Esophagus (tissue), 2 donors: ENCODE data around the gene DAP3. TPM values are rescaled to one million over a fixed set of nuclear protein-coding genes. Genes with fewer than 3 reads are reported as not detected.
"Not testable (repeated sequence)": the region's sequence is repeated elsewhere in the genome, so short reads cannot be mapped to it uniquely, and the experiment has no call there.

Experiments used
- H3K27ac ChIP-seq, 2 donors: one replicate each; pipeline ENCODE4 v1.5.1; 2013; ENCODE audit warnings: low read depth in 2 of 2, mild to moderate bottlenecking in 2 of 2, inconsistent platforms in 1 of 2, low read length in 1 of 2, moderate library complexity in 1 of 2
- H3K27me3 ChIP-seq, 2 donors: one replicate each; pipeline ENCODE4 v1.6.1; 2013; ENCODE audit warnings: low read length in 2 of 2, control low read depth in 1 of 2, mild to moderate bottlenecking in 1 of 2; ENCODE audit not compliant: insufficient read depth in 2 of 2, control insufficient read depth in 1 of 2
- H3K36me3 ChIP-seq, 2 donors: one replicate each; pipeline ENCODE4 v1.6.1; 2013; ENCODE audit warnings: low read length in 1 of 2; ENCODE audit not compliant: control insufficient read depth in 2 of 2, insufficient read depth in 2 of 2
- H3K4me1 ChIP-seq, 2 donors: one replicate each; pipeline ENCODE4 v1.6.1; 2013; ENCODE audit warnings: low read length in 1 of 2; ENCODE audit not compliant: control insufficient read depth in 2 of 2, insufficient read depth in 2 of 2
- H3K4me3 ChIP-seq, 2 donors: one replicate each; pipeline ENCODE4 v1.5.1; 2013; ENCODE audit warnings: low read length in 2 of 2, mild to moderate bottlenecking in 2 of 2, low read depth in 1 of 2, moderate library complexity in 1 of 2
- H3K9me3 ChIP-seq, 2 donors: one replicate each; pipeline ENCODE4 v1.6.1; 2013; ENCODE audit warnings: mild to moderate bottlenecking in 2 of 2, low read depth in 1 of 2, low read length in 1 of 2, moderate library complexity in 1 of 2; ENCODE audit not compliant: control insufficient read depth in 2 of 2, insufficient read depth in 1 of 2
- WGBS, 2 donors: extraction: QIAGEN DNeasy Blood & Tissue Kit; methylation state at CpG; one replicate each; pipeline ENCODE4 v1.1.7; 2013; 5-methylcytosine and 5-hydroxymethylcytosine counted together
- polyA plus RNA-seq, 2 donors: library from polyadenylated mRNA; stranded (reverse); fragments of 200-250 nt; gene quantifications; one replicate each; pipeline ENCODE4 v1.2.3, GENCODE V29; 2013
- donor health status: healthy with polysubstance abuse.
- donor health status: Bipolar disorder and iron deficiency.

Gene DAP3
- polyA plus RNA-seq, 2 donors, result 57.6 to 65.8 TPM

- WGBS, 2 donors, result 89 to 90% methylated on average over 8 of the region's 8 CpGs
- H3K4me3 ChIP-seq, result no peak overlapping the region
- H3K27me3 ChIP-seq, result no peaks in the 10 kb centered on the region
- no peaks in the 10 kb centered on the region for H3K4me1 ChIP-seq
- no peaks in the 10 kb centered on the region for H3K9me3 ChIP-seq
- peaks cover 10 to 14% of the 10 kb centered on the region in 2 donors for H3K36me3 ChIP-seq
- H3K27ac ChIP-seq, result no peak overlapping the region
Measured at GRCh38 chr1:155740995-155741394, 52.1 kb downstream of the DAP3 start.

DNA sequence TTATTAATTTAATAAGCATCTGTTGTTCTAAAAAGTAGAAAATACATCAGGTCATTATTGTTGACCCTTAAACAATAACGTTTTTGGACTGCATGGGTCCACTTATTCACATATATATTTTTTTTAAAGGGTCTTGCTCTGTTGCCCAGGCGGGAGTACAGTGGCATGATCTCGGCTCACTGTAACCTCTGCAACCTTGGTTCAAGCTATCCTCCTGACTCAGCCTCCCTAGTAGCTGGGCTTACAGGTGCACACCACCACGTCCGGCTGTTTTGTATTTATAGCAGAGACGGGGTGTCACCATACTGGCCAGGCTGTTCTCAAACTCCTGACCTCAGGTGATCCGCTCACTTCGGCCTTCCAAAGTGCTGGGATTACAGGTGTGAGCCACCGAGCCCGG lies 53.0 kb downstream of the DAP3 start:
- no peaks in the 10 kb centered on the region for H3K9me3 ChIP-seq
- peaks cover 5 to 14% of the 10 kb centered on the region in 2 donors for H3K36me3 ChIP-seq
- no peaks in the 10 kb centered on the region for H3K27me3 ChIP-seq
- 90 to 93% methylated on average over 10 of the region's 10 CpGs for WGBS, 2 donors
- no peaks in the 10 kb centered on the region for H3K4me1 ChIP-seq
- no peak overlapping the region for H3K4me3 ChIP-seq
- H3K27ac ChIP-seq, result no peak overlapping the region

DNA sequence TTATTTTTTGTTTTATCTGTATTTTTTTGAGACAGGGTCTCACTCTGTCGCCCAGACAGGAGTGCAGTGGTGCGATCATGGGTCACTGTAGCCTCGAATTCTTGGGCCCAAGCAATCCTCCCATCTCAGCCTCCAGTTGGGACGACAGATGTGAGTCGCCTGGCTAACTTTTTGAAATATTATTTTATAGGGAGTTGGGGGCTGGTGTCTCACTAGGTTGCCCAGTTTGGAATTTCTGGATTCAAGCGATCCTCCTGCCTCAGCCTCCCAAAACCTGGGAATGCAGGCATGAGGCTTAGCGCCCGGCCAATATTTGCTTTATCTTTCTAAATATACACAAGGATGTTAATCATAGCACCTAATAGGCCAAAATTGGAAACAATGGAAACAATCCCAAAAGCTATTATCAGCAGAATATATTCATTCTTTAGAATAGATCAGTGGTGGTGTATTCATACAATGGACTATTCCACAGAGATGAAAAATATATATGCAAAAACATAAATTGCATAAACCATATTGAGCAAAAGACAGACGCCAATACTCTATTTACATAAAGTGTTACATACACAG lies 55.9 kb downstream of the DAP3 start:
- no peaks in the 10 kb centered on the region for H3K9me3 ChIP-seq
- H3K27ac ChIP-seq, result peak overlapping the region in 1 of 2 donors; percentile 70
- no peaks in the 10 kb centered on the region for H3K36me3 ChIP-seq
- H3K27me3 ChIP-seq, result no peaks in the 10 kb centered on the region
- 74% methylated on average over 9 of the region's 9 CpGs for whole genome bisulfite sequencing, 2 donors
- H3K4me3 ChIP-seq, result peak overlapping the region; percentile 58 to 61
- no peaks in the 10 kb centered on the region for H3K4me1 ChIP-seq

GRCh38 chr1:155745284-155746228 lies 56.7 kb downstream of the DAP3 start:
- H3K4me1 ChIP-seq, H3K27me3 ChIP-seq, H3K36me3 ChIP-seq, H3K9me3 ChIP-seq: not testable (repeated sequence)
- Histone ChIP-seq H3K27ac (peak overlapping the region; percentile 43 to 70), H3K4me3 (peak overlapping the region; percentile 58 to 61)
- 0% methylated on average over 40 to 47 of the region's 77 CpGs for WGBS, 2 donors

- not testable (repeated sequence) for H3K4me1 ChIP-seq, H3K27ac ChIP-seq, H3K9me3 ChIP-seq, H3K36me3 ChIP-seq, H3K4me3 ChIP-seq, H3K27me3 ChIP-seq
- 88 to 91% methylated on average over 11 of the region's 12 CpGs for WGBS, 2 donors
Measured at GRCh38 chr1:155747586-155747985, 58.7 kb downstream of the DAP3 start.

DNA sequence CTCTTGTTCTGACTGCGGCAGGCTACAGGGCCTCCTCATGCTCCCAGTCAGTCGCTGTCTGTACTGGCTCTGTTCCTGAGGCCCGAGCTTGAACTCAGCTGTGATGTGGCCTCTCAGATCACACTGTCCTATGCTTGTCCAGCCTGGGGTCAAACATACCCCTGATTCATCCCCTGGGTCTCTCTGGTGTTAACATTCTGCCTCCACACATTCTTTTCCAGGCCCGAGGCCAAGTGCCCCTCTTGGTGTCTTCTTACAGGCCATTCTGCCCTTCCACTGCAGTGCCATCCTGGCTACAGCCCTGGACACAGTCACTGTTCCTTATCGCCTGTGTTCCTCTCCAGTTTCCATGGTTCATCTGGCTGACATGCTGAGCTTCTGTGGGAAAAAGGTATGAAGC lies 59.2 kb downstream of the DAP3 start:
- not testable (repeated sequence) for H3K27ac ChIP-seq, H3K4me3 ChIP-seq, H3K36me3 ChIP-seq, H3K9me3 ChIP-seq, H3K4me1 ChIP-seq, H3K27me3 ChIP-seq
- 81 to 82% methylated on average over 5 of the region's 5 CpGs for WGBS, 2 donors

GRCh38 chr1:155759017-155759416 lies 70.1 kb downstream of the DAP3 start:
- WGBS, 2 donors, result 97 to 98% methylated on average over 3 of the region's 3 CpGs
- H3K9me3 ChIP-seq, H3K4me3 ChIP-seq, H3K27ac ChIP-seq, H3K27me3 ChIP-seq, H3K4me1 ChIP-seq: not testable (repeated sequence)
- peaks cover 13 to 15% of the 10 kb centered on the region in 2 donors for H3K36me3 ChIP-seq

GRCh38 chr1:155759966-155760630 lies 71.2 kb downstream of the DAP3 start:
- peaks cover 13 to 16% of the 10 kb centered on the region in 2 donors for H3K36me3 ChIP-seq
- peak overlapping the region in 1 of 2 donors; percentile 30 for H3K27ac ChIP-seq
- H3K4me3 ChIP-seq, result no peak overlapping the region
- no peaks in the 10 kb centered on the region for H3K27me3 ChIP-seq
- H3K9me3 ChIP-seq, result no peaks in the 10 kb centered on the region
- no peaks in the 10 kb centered on the region for H3K4me1 ChIP-seq
- 75 to 84% methylated on average over 4 of the region's 4 CpGs for WGBS, 2 donors

DNA sequence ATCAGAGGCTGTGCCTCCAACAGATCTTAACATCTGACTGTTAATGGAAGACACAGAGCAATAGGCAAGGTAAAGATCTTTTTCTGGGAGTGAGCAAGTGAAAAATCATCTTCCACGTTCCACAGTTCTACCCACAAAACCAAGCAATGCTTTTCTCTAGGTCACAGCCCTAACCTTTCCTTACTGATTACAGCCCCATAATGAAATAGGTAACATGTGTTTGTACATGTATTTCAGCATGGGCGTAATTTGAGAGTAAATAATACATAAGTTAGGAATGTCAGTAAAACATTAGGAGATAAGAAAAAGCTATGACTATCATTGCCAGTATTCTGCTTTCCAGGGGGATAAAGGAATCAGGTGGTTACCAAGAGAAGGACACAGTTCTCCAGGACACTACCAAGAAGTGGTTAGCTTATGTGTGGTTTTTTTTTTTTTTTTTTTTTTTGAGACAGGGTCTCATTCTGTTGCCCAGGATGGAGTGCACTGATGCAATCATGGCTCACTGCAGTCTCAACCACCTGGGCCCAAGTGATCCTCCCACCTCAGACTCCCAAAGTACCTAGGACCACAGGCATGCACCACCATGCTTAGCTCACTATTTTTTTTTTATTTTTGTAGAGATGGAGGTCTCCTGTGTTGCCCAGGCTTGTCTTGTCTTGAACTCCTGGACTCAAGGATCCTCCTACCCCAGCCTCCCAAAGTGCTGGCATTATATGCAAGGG lies 72.0 kb downstream of the DAP3 start:
- Histone ChIP-seq H3K9me3 (no peaks in the 10 kb centered on the region), H3K4me3 (no peak overlapping the region), H3K36me3 (peaks cover 17 to 19% of the 10 kb centered on the region in 2 donors), H3K27ac (no peak overlapping the region), H3K27me3 (no peaks in the 10 kb centered on the region), H3K4me1 (no peaks in the 10 kb centered on the region)
- 83% methylated on average over 2 of the region's 2 CpGs for WGBS, 2 donors
